HepG2 (cell line): ENCODE results near the gene ZNF48. TPM values are rescaled to one million over a fixed set of nuclear protein-coding genes. Genes with fewer than 3 reads are reported as not detected.

Experiments used
- ASH2L ChIP-seq: fragments of 300-600, 200-600 bp; sonication (generic); IDR thresholded peaks from 2 replicates; pipeline ENCODE4 v1.7.0; 2017; ENCODE audit warnings: low read depth, mild to moderate bottlenecking, moderate library complexity, mixed read lengths, low read length; ENCODE audit not compliant: insufficient read length
- DBP ChIP-seq: sonication (generic); formaldehyde crosslinking; IDR thresholded peaks from 2 replicates; pipeline ENCODE4 v1.4.0; 2020; ENCODE audit warnings: missing genetic modification reagents; ENCODE audit errors: not compliant biosample characterization
- HCFC1 ChIP-seq: fragments of 150-350 bp; IDR thresholded peaks from 2 replicates; pipeline ENCODE4 v1.6.1; 2014; ENCODE audit warnings: low read depth, low read length
- MAZ ChIP-seq, 2 experiments: sonication (generic) in 1 of 2; formaldehyde crosslinking in 1 of 2; IDR thresholded peaks; 2 replicates each; pipeline versions ENCODE4 v1.5.0 to v1.6.1; 2012 to 2020; ENCODE audit warnings: low read depth in 2 of 2, mild to moderate bottlenecking in 2 of 2, borderline replicate concordance in 1 of 2, improper control_type of control experiment in 1 of 2, low read length in 1 of 2, missing genetic modification reagents in 1 of 2, moderate library complexity in 1 of 2
- NFYC ChIP-seq: IDR thresholded peaks from 2 replicates; pipeline ENCODE4 v1.6.1; 2016; ENCODE audit warnings: missing genetic modification reagents, missing compliant biosample characterization
- PATZ1 ChIP-seq: sonication (generic); formaldehyde crosslinking; IDR thresholded peaks from 2 replicates; pipeline ENCODE4 v1.4.0; 2020; ENCODE audit warnings: missing genetic modification reagents
- PPARG ChIP-seq: conservative IDR thresholded peaks from 2 replicates; pipeline ENCODE4 v1.6.1; 2016; ENCODE audit warnings: missing biosample characterization, missing genetic modification reagents
- PTBP1 ChIP-seq: fragments of 200-400 bp; formaldehyde crosslinking; IDR thresholded peaks from 2 replicates; pipeline ENCODE4 v1.6.1; 2018; ENCODE audit warnings: low read length, low read depth; ENCODE audit not compliant: poor library complexity, severe bottlenecking
- RELA ChIP-seq: sonication (generic); formaldehyde crosslinking; IDR thresholded peaks from 2 replicates; pipeline ENCODE4 v1.4.0; 2020; ENCODE audit warnings: missing genetic modification reagents
- REPIN1 ChIP-seq: sonication (generic); formaldehyde crosslinking; IDR thresholded peaks from 2 replicates; pipeline ENCODE4 v1.8.0; 2022; ENCODE audit warnings: missing genetic modification reagents, low read depth, mild to moderate bottlenecking, borderline replicate concordance
- SNRNP70 ChIP-seq: fragments of 200-400 bp; formaldehyde crosslinking; IDR thresholded peaks from 2 replicates; pipeline ENCODE4 v1.6.1; 2017; ENCODE audit warnings: mild to moderate bottlenecking, low read depth, low read length, moderate library complexity
- STAG1 ChIP-seq: sonication (generic); formaldehyde crosslinking; IDR thresholded peaks from 2 replicates; pipeline ENCODE4 v1.4.0; 2020; ENCODE audit warnings: missing genetic modification reagents
- TBP ChIP-seq: sonication (generic); formaldehyde crosslinking; IDR thresholded peaks from 2 replicates; pipeline ENCODE4 v1.5.0; 2020; ENCODE audit warnings: missing genetic modification reagents
- TEF ChIP-seq: sonication (generic); formaldehyde crosslinking; IDR thresholded peaks from 2 replicates; pipeline ENCODE4 v1.5.0; 2020; ENCODE audit warnings: missing genetic modification reagents
- ZNF124 ChIP-seq: sonication (generic); formaldehyde crosslinking; IDR thresholded peaks from 2 replicates; pipeline ENCODE4 v1.4.0; 2020; ENCODE audit warnings: missing genetic modification reagents
- ZNF20 ChIP-seq: sonication (generic); formaldehyde crosslinking; IDR thresholded peaks from 2 replicates; pipeline ENCODE4 v1.4.0; 2020; ENCODE audit warnings: mild to moderate bottlenecking, moderate library complexity, missing genetic modification reagents
- ZNF446 ChIP-seq: sonication (generic); formaldehyde crosslinking; IDR thresholded peaks from 2 replicates; pipeline ENCODE4 v1.5.0; 2020; ENCODE audit warnings: mild to moderate bottlenecking, missing genetic modification reagents
- ZNF484 ChIP-seq: sonication (generic); formaldehyde crosslinking; IDR thresholded peaks from 2 replicates; pipeline ENCODE4 v1.5.1; 2020; ENCODE audit warnings: mild to moderate bottlenecking, low read depth, missing genetic modification reagents, borderline replicate concordance
- ZNF598 ChIP-seq: sonication (generic); formaldehyde crosslinking; IDR thresholded peaks from 2 replicates; pipeline ENCODE4 v1.5.1; 2020; ENCODE audit warnings: mild to moderate bottlenecking, missing genetic modification reagents, borderline replicate concordance
- ZNF670 ChIP-seq: sonication (generic); formaldehyde crosslinking; IDR thresholded peaks from 2 replicates; pipeline ENCODE4 v1.8.0; 2022; ENCODE audit warnings: mild to moderate bottlenecking, missing genetic modification reagents, borderline replicate concordance
- polyA plus RNA-seq, 8 experiments: library from polyadenylated mRNA; depleted of rRNA in 3 of 8; stranded (reverse) in 7 of 8; unstranded in 1 of 8; fragments of >200 nt; fragmentation: Illumina TruSeq in 4 of 8; extraction: Trizol in 4 of 8; gene quantifications; 2 replicates each; pipeline versions ENCODE4 v1.2.1 to v1.2.3, GENCODE V29; 2011 to 2016; ENCODE audit warnings: low read depth in 4 of 8, missing spikeins in 1 of 8, mixed read lengths in 1 of 8; ENCODE audit not compliant: insufficient read depth in 1 of 8
- total RNA-seq, 5 experiments: library from RNA; depleted of rRNA; stranded (reverse); fragments of >200 nt; fragmentation: Illumina TruSeq; extraction: Trizol; gene quantifications; 2 replicates each; pipeline ENCODE4 v1.2.3, GENCODE V29; 2016; ENCODE audit warnings: low read depth in 1 of 5
- TF ChIP-seq, protein P1 (sequence below): sonication (generic); formaldehyde crosslinking; IDR thresholded peaks from 2 replicates; pipeline ENCODE4 v1.5.1; 2020; ENCODE audit warnings: mild to moderate bottlenecking, missing genetic modification reagents, borderline replicate concordance

The ZNF48 gene
- total and polyA plus RNA-seq, 2 of the 13 experiments (the other 11 are each of a cell fraction or from before 2014, with no cell fraction given), result 9.9 to 12.3 TPM

DNA sequence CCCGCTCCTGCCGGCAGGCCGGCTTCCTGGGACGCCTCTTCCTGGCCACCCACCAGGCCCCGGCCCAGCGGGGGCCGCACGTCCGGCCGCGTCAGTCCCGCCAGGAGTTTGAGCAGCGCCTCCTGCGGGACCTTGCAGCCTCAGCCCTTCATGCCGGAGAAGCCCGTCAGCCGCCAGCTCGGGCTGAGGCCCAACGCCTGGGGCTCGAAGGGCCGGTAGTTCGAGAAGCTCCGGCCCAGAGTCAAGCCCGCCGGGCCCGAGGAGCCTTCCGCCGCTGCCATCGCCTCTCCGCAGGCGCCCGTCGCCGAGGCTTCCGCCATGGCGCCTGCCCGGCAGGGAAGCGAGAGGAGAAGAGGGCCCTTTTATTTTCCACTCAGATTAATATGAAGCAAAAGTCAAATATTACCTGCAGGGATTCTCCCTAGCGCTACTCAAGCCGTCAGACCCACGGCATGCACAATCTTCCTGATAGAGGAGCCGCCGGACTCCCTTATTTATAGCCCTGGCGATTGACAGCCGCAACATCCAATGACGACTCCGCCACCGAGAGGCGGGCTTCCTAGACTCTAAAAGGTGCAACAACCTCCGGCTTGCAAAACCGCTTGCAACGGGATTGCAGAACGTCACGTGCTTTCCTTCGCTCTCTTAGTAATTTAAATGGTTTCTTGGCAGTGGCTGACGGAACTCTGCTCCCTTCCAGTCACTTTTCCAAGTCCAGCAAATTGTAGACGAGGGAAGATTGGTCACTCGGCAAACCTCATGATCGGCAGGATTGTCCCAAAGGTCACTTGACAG, 50.4 kb downstream of the ZNF48 start, which contains the start of gene SEPHS2 (continued):
- TF ChIP-seq, protein P1, sequence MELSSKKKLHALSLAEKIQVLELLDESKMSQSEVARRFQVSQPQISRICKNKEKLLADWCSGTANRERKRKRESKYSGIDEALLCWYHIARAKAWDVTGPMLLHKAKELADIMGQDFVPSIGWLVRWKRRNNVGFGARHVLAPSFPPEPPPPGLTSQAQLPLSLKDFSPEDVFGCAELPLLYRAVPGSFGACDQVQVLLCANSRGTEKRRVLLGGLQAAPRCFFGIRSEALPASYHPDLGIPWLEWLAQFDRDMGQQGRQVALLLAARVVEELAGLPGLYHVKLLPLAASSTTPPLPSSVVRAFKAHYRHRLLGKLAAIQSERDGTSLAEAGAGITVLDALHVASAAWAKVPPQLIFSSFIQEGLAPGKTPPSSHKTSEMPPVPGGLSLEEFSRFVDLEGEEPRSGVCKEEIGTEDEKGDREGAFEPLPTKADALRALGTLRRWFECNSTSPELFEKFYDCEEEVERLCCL (CRISPR knock-in tag), result no peak
- TF ChIP-seq ZNF670 (CRISPR knock-in tag), result no peak
- peak; percentile 75 for TF ChIP-seq REPIN1 (CRISPR knock-in tag)
- no peak for TF ChIP-seq ZNF484 (CRISPR knock-in tag)
- peak; percentile 52; the same call in 1 of the 2 replicates for TF ChIP-seq ZNF446 (CRISPR knock-in tag)
- TF ChIP-seq ZNF124 (CRISPR knock-in tag), result no peak
- peak; percentile 41 for TF ChIP-seq ASH2L
- no peak for TF ChIP-seq ZNF598
- TF ChIP-seq PPARG (CRISPR knock-in tag), result no peak; the same call in none of the 2 replicates
- TF ChIP-seq PTBP1, result no peak
- TF ChIP-seq TEF (CRISPR knock-in tag), result no peak
- TF ChIP-seq MAZ (IDR thresholded peaks at IDR 0.05; ENCODE audit: borderline replicate concordance, low read depth, low read length), result no peak
- TF ChIP-seq MAZ (CRISPR knock-in tag; IDR thresholded peaks at IDR 0.05; ENCODE audit: low read depth), result no peak
- TF ChIP-seq RELA (CRISPR knock-in tag), result no peak
- no peak for TF ChIP-seq PATZ1 (CRISPR knock-in tag)
- no peak for TF ChIP-seq SNRNP70
- TF ChIP-seq NFYC (CRISPR knock-in tag), result peak; percentile 97
- no peak for TF ChIP-seq HCFC1
- TF ChIP-seq DBP (CRISPR knock-in tag), result no peak
- TF ChIP-seq TBP (CRISPR knock-in tag), result no peak
- TF ChIP-seq ZNF20 (CRISPR knock-in tag), result no peak
- no peak for TF ChIP-seq STAG1
